ENCODE data around the gene CCDC148. TPM values are rescaled to one million over a fixed set of nuclear protein-coding genes. Genes with fewer than 3 reads are reported as not detected.

CCDC148 gene
- total and polyA plus RNA-seq, 2 donors (not counting 3 experiments of a cell fraction or from before 2014, with no cell fraction given) = 0.04 to 0.69 TPM

DNA sequence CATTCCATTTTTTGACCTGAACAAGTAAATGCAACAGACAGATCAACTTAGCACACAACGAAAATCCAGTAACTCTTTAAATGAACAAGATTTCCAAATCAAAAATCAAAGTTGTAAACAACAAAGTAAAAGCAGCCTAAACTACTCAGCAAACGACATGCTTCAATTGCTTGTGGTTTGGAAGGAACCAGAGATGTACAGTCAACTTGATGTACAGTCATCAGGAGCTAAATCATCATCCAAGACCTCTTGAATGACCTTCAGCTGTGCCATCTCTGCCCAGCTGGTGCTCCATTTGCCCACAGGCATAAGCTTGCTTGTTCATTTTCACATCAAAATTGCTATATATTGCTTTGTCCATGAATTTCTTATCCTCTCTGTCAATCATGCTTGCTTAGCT is 245.1 kb downstream of the CCDC148 start:
- Histone ChIP-seq H3K4me3 (replicated peaks in 1 of 3; ENCODE audit: insufficient read depth in 1 of 3, low read depth in 1 of 3, low read length in 3 of 3) (no peak overlapping the region), H3K4me2 (ENCODE audit: insufficient read depth, low read length) (no peak overlapping the region), H3K79me2 (ENCODE audit: control insufficient read depth, insufficient read depth, low read length) (no peaks in the 10 kb centered on the region), H2AFZ (ENCODE audit: low read depth, low read length) (no peak overlapping the region), H3K4me1 (ENCODE audit: control insufficient read depth, extremely low read depth, insufficient read depth, low read length) (peaks cover 8% of the 10 kb centered on the region), H3K9me1 (replicated peaks; ENCODE audit: control insufficient read depth, extremely low read depth, insufficient read depth, low read length) (no peaks in the 10 kb centered on the region), H3K36me3 (ENCODE audit: control insufficient read depth in 2 of 2, extremely low read depth in 1 of 2, insufficient read depth in 2 of 2, low read length in 2 of 2) (no peaks in the 10 kb centered on the region), H3K9ac (replicated peaks; ENCODE audit: extremely low read depth, insufficient read depth, low read length) (no peak overlapping the region), H3K27me3 (ENCODE audit: control insufficient read depth in 2 of 2, insufficient read depth in 2 of 2, low read length in 2 of 2) (peaks cover 0 to 4% of the 10 kb centered on the region in 2 experiments), H3K27ac (ENCODE audit: insufficient read depth, low read depth, low read length) (no peak overlapping the region), H3K9me3 (replicated peaks; ENCODE audit: control insufficient read depth, insufficient read depth, low read length) (no peaks in the 10 kb centered on the region), H4K20me1 (replicated peaks; ENCODE audit: control insufficient read depth, extremely low read depth, insufficient read depth, low read length) (no peaks in the 10 kb centered on the region)
- DNase-seq (ENCODE audit: low read depth, low spot score) = no peak
- dilution Hi-C loops (cut with MboI; ENCODE audit: extremely low pct_ligation_motif_present, low sequenced_read_pairs) = no loop called here
- ChIA-PET POLR2A (no interaction called here), CTCF (no interaction called here)
- BruUV-seq (replicated peaks) = no TSS peak
- TF ChIP-seq POLR2A (IDR thresholded peaks at IDR 0.05; ENCODE audit: low read depth, low read length) (no peak), EZH2 (IDR thresholded peaks at IDR 0.05; ENCODE audit: borderline replicate concordance, low read depth, low read length, severe bottlenecking) (no peak), POLR2AphosphoS5 (IDR thresholded peaks at IDR 0.05; ENCODE audit: insufficient read depth, low read depth, low read length) (no peak), MYC (IDR thresholded peaks at IDR 0.05; ENCODE audit: low read depth, low read length) (no peak), JUN (IDR thresholded peaks at IDR 0.05; ENCODE audit: borderline replicate concordance, insufficient read depth, insufficient read length, low read depth) (no peak), FOS (IDR thresholded peaks at IDR 0.05; ENCODE audit: borderline replicate concordance, insufficient read depth, low read length) (no peak)
- intact Hi-C loops (cut with micrococcal nuclease) = loop anchor here (5.0 kb wide), 1 partner anchor 246 kb away; the partner anchor contains the start of genes CCDC148 and PKP4
- no peak for FAIRE-seq

DNA sequence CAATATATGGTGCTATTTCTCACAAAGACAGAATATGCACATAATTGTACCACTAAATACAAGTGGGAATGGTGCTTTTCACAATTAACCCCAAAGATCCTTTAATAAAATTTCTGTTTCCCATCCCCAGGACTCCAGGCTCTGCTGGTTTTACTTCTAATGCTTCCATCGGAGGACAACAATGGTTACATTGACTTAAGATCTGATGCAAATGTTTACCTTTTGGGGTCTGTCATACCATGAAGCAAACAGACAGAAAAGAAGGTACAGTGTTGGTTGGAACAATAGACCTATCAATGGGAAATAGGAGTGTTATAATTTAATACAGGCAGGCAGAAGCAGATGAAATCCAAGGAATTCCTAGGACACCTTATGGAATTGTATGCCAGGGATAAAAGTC is 249.2 kb downstream of the CCDC148 start:
- H3K79me2 ChIP-seq (ENCODE audit: control insufficient read depth, insufficient read depth, low read length) = no peaks in the 10 kb centered on the region
- H2AFZ ChIP-seq (ENCODE audit: low read depth, low read length) = no peak overlapping the region
- dilution Hi-C loops (cut with MboI; ENCODE audit: extremely low pct_ligation_motif_present, low sequenced_read_pairs) (no loop called here), intact Hi-C loops (cut with micrococcal nuclease) (no loop called here)
- POLR2A ChIA-PET = no interaction called here
- peaks cover 0 to 4% of the 10 kb centered on the region in 2 experiments for H3K27me3 ChIP-seq (ENCODE audit: control insufficient read depth in 2 of 2, insufficient read depth in 2 of 2, low read length in 2 of 2)
- no peak overlapping the region for H3K9ac ChIP-seq (replicated peaks; ENCODE audit: extremely low read depth, insufficient read depth, low read length)
- CTCF ChIA-PET = no interaction called here
- DNase-seq (ENCODE audit: low read depth, low spot score) (no peak), FAIRE-seq (no peak)
- H3K4me3 ChIP-seq (replicated peaks in 1 of 3; ENCODE audit: insufficient read depth in 1 of 3, low read depth in 1 of 3, low read length in 3 of 3) = no peak overlapping the region
- no peaks in the 10 kb centered on the region for H4K20me1 ChIP-seq (replicated peaks; ENCODE audit: control insufficient read depth, extremely low read depth, insufficient read depth, low read length)
- H3K9me3 ChIP-seq (replicated peaks; ENCODE audit: control insufficient read depth, insufficient read depth, low read length) = no peaks in the 10 kb centered on the region
- no peak for TF ChIP-seq EZH2 (IDR thresholded peaks at IDR 0.05; ENCODE audit: borderline replicate concordance, low read depth, low read length, severe bottlenecking)
- no peak for TF ChIP-seq POLR2AphosphoS5 (IDR thresholded peaks at IDR 0.05; ENCODE audit: insufficient read depth, low read depth, low read length)
- TF ChIP-seq POLR2A (IDR thresholded peaks at IDR 0.05; ENCODE audit: low read depth, low read length) = no peak
- TF ChIP-seq, protein P1, sequence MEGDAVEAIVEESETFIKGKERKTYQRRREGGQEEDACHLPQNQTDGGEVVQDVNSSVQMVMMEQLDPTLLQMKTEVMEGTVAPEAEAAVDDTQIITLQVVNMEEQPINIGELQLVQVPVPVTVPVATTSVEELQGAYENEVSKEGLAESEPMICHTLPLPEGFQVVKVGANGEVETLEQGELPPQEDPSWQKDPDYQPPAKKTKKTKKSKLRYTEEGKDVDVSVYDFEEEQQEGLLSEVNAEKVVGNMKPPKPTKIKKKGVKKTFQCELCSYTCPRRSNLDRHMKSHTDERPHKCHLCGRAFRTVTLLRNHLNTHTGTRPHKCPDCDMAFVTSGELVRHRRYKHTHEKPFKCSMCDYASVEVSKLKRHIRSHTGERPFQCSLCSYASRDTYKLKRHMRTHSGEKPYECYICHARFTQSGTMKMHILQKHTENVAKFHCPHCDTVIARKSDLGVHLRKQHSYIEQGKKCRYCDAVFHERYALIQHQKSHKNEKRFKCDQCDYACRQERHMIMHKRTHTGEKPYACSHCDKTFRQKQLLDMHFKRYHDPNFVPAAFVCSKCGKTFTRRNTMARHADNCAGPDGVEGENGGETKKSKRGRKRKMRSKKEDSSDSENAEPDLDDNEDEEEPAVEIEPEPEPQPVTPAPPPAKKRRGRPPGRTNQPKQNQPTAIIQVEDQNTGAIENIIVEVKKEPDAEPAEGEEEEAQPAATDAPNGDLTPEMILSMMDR (IDR thresholded peaks at IDR 0.05; ENCODE audit: extremely low read depth in 1 of 2, insufficient read depth in 1 of 2, low read depth in 1 of 2, low read length in 2 of 2) = no peak
- TF ChIP-seq FOS (IDR thresholded peaks at IDR 0.05; ENCODE audit: borderline replicate concordance, insufficient read depth, low read length) = no peak
- TF ChIP-seq GATA2 (IDR thresholded peaks at IDR 0.05; ENCODE audit: insufficient read depth, insufficient read length, low read depth, low read length) = no peak
- no peak for TF ChIP-seq MYC (IDR thresholded peaks at IDR 0.05; ENCODE audit: low read depth, low read length)
- TF ChIP-seq JUN (IDR thresholded peaks at IDR 0.05; ENCODE audit: borderline replicate concordance, insufficient read depth, insufficient read length, low read depth) = no peak
- TF ChIP-seq, protein P2, sequence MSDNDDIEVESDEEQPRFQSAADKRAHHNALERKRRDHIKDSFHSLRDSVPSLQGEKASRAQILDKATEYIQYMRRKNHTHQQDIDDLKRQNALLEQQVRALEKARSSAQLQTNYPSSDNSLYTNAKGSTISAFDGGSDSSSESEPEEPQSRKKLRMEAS (IDR thresholded peaks at IDR 0.05; ENCODE audit: insufficient read depth, insufficient read length) = no peak
- no peaks in the 10 kb centered on the region for H3K36me3 ChIP-seq (ENCODE audit: control insufficient read depth in 2 of 2, extremely low read depth in 1 of 2, insufficient read depth in 2 of 2, low read length in 2 of 2)
- no TSS peak for BruUV-seq (replicated peaks)
- no peak overlapping the region for H3K27ac ChIP-seq (ENCODE audit: insufficient read depth, low read depth, low read length)
- H3K4me2 ChIP-seq (ENCODE audit: insufficient read depth, low read length) = no peak overlapping the region
- no peaks in the 10 kb centered on the region for H3K9me1 ChIP-seq (replicated peaks; ENCODE audit: control insufficient read depth, extremely low read depth, insufficient read depth, low read length)
- H3K4me1 ChIP-seq (ENCODE audit: control insufficient read depth, extremely low read depth, insufficient read depth, low read length) = peaks cover 7% of the 10 kb centered on the region

Data from endothelial cell of umbilical vein (primary cell).